ENCODE data around the gene PNPLA6. TPM values are rescaled to one million over a fixed set of nuclear protein-coding genes. Genes with fewer than 3 reads are reported as not detected.

Gene PNPLA6
- total and polyA plus RNA-seq, 2 of the 8 experiments (the other 6 are each of a cell fraction or from before 2014, with no cell fraction given): 55.1 to 121 TPM

- FAIRE-seq: no peak
- DNase-seq (ENCODE audit: low read depth in 1 of 2, low spot score in 2 of 2): no peak
- TF ChIP-seq MAX (IDR thresholded peaks at IDR 0.05) (no peak), YY1 (IDR thresholded peaks at IDR 0.05; ENCODE audit: low read depth, low read length) (no peak), BRCA1 (IDR thresholded peaks at IDR 0.05; ENCODE audit: low read depth, low read length) (no peak), EGR1 (IDR thresholded peaks at IDR 0.05; ENCODE audit: borderline replicate concordance, low read depth, low read length) (no peak), TCF12 (IDR thresholded peaks at IDR 0.05; ENCODE audit: low read depth, low read length) (no peak), CEBPB (IDR thresholded peaks at IDR 0.05; ENCODE audit: low read depth, low read length) (no peak), HDAC6 (IDR thresholded peaks at IDR 0.05; ENCODE audit: low read depth, low read length) (no peak), ZNF274 (IDR thresholded peaks at IDR 0.05; ENCODE audit: borderline replicate concordance, extremely low read depth, low read length) (no peak), FOSL1 (IDR thresholded peaks at IDR 0.05; ENCODE audit: insufficient read depth, low read depth, low read length) (no peak)
These were observed 30.8 kb upstream of the PNPLA6 start for GRCh38 chr19:7504684-7505083.

More at GRCh38 chr19:7504684-7505083, 30.8 kb upstream of the PNPLA6 start:
- Histone ChIP-seq H3K9ac (replicated peaks in 1 of 4; ENCODE audit: extremely low read depth in 1 of 4, low read depth in 3 of 4, low read length in 3 of 4) (no peak overlapping the region), H4K5ac (ENCODE audit: insufficient read length, low read depth, low read length) (no peak overlapping the region), H3K79me1 (ENCODE audit: low read depth, low read length) (no peaks in the 10 kb centered on the region), H3K14ac (ENCODE audit: insufficient read length) (no peak overlapping the region), H3K27ac (ENCODE audit: low read depth, low read length) (no peak overlapping the region), H2AFZ (ENCODE audit: low read length) (no peak overlapping the region), H2BK120ac (replicated peaks; ENCODE audit: low read depth, low read length) (no peak overlapping the region), H3K27me3 (replicated peaks in 1 of 4; ENCODE audit: control insufficient read depth in 3 of 4, extremely low read depth in 1 of 4, insufficient read depth in 3 of 4, low read length in 3 of 4) (peaks cover 1 to 29% (median 23%) of the 10 kb centered on the region in 4 experiments), H3K4me2 (ENCODE audit: insufficient read depth in 1 of 2, low read depth in 2 of 2, low read length in 2 of 2) (peak overlapping the region in 1 of 2 experiments; percentile 77; a peak in 1 of 4 replicates), H3K56ac (replicated peaks; ENCODE audit: insufficient read length, low read depth, low read length) (no peak overlapping the region), H3K9me3 (ENCODE audit: insufficient read depth in 2 of 2, low read depth in 1 of 2, low read length in 1 of 2) (peaks cover 0 to 5% of the 10 kb centered on the region in 2 experiments; a peak in 1 of 4 replicates), H3K23me2 (ENCODE audit: low read depth, low read length) (peaks cover 14% of the 10 kb centered on the region; the same call in 1 of the 2 replicates), H2AK5ac (ENCODE audit: low read depth, low read length) (no peak overlapping the region), H3K4me1 (replicated peaks in 1 of 4; ENCODE audit: control insufficient read depth in 3 of 4, insufficient read depth in 4 of 4, low read length in 3 of 4) (peaks cover 0 to 18% (median 14%) of the 10 kb centered on the region in 4 experiments; a peak in 5 of 7 replicates), H3K4me3 (ENCODE audit: extremely low read depth in 1 of 4, insufficient read depth in 2 of 4, low read depth in 3 of 4, low read length in 4 of 4) (no peak overlapping the region), H4K91ac (replicated peaks; ENCODE audit: insufficient read length, low read length) (no peak overlapping the region), H2BK20ac (ENCODE audit: low read length) (no peak overlapping the region), H2BK15ac (ENCODE audit: low read length) (no peak overlapping the region), H3K18ac (ENCODE audit: extremely low read depth, low read length) (no peak overlapping the region), H2BK5ac (ENCODE audit: low read depth, low read length) (no peak overlapping the region), H3K4ac (replicated peaks; ENCODE audit: insufficient read length, low read depth, low read length) (no peak overlapping the region), H3K36me3 (ENCODE audit: control insufficient read depth in 2 of 4, insufficient read depth in 4 of 4, low read length in 3 of 4) (no peaks in the 10 kb centered on the region), H4K8ac (ENCODE audit: extremely low read depth, insufficient read depth, low read length) (no peak overlapping the region), H3K23ac (ENCODE audit: insufficient read length) (no peak overlapping the region), H3K79me2 (ENCODE audit: control insufficient read depth in 1 of 2, insufficient read depth in 2 of 2, low read length in 2 of 2) (no peaks in the 10 kb centered on the region), H2BK12ac (ENCODE audit: low read depth, low read length) (no peak overlapping the region), H4K20me1 (replicated peaks in 1 of 2; ENCODE audit: control insufficient read depth in 1 of 2, insufficient read depth in 2 of 2, low read length in 2 of 2) (no peaks in the 10 kb centered on the region)
- 85% methylated on average over 4 of the region's 6 CpGs; no CpG with 5 or more reads in 1 of the 2 experiments for WGBS, 2 experiments (ENCODE audit: extremely low coverage in 1 of 2, insufficient coverage in 1 of 2, insufficient read length in 1 of 2, insufficient replicate concordance in 2 of 2, low coverage in 1 of 2, low lambda C conversion rate in 2 of 2, missing lambda C conversion rate in 1 of 2)
- POLR2A ChIA-PET (ENCODE audit: partially characterized antibody): interaction anchor here (2.4 kb wide), 1 partner anchor 30 kb away, joined by 4 read pairs; no protein-coding TSS in a partner anchor
- CTCF ChIA-PET (ENCODE audit: partially characterized antibody): interaction anchor here (1.2 kb wide), 2 partner anchors 11 to 75 kb away, joined by 3 to 4 read pairs; partner anchors contain the start of gene ZNF358

All from H1 (cell line).